Measurements from ENCODE around the gene NEGR1. TPM values are rescaled to one million over a fixed set of nuclear protein-coding genes. Genes with fewer than 3 reads are reported as not detected.

The NEGR1 gene
- total RNA-seq, 1 donor from 2014 or later, result 7.6 TPM

- H3K4me1 Mint-ChIP-seq (ENCODE audit: unreplicated experiment), result peaks cover 3% of the 10 kb centered on the region
- no peak for TF ChIP-seq CTCF (IDR thresholded peaks at IDR 0.05)
Observed at GRCh38 chr1:71362691-71363090, 919.6 kb downstream of the NEGR1 start.

GRCh38 chr1:71362076-71362475 lies 920.3 kb downstream of the NEGR1 start:
- no peak for TF ChIP-seq CTCF (IDR thresholded peaks at IDR 0.05)
- no peak overlapping the region for H3K27ac Mint-ChIP-seq (ENCODE audit: unreplicated experiment)
- peaks cover 9% of the 10 kb centered on the region for H3K9me3 Mint-ChIP-seq (ENCODE audit: unreplicated experiment)
- H3K27me3 Mint-ChIP-seq (ENCODE audit: unreplicated experiment), result peaks cover 3% of the 10 kb centered on the region
- DNase-seq (ENCODE audit: extremely low spot score, unreplicated experiment), result no peak
- H3K4me1 Mint-ChIP-seq (ENCODE audit: unreplicated experiment), result peaks cover 3% of the 10 kb centered on the region
- no peaks in the 10 kb centered on the region for H3K36me3 Mint-ChIP-seq (ENCODE audit: unreplicated experiment)
- no peak overlapping the region for H3K4me3 Mint-ChIP-seq (ENCODE audit: unreplicated experiment)

More at GRCh38 chr1:71362691-71363090, 919.6 kb downstream of the NEGR1 start:
- no peak for DNase-seq (ENCODE audit: extremely low spot score, unreplicated experiment)
- peaks cover 9% of the 10 kb centered on the region for H3K9me3 Mint-ChIP-seq (ENCODE audit: unreplicated experiment)
- peaks cover 3% of the 10 kb centered on the region for H3K27me3 Mint-ChIP-seq (ENCODE audit: unreplicated experiment)
- no peak overlapping the region for H3K4me3 Mint-ChIP-seq (ENCODE audit: unreplicated experiment)
- no peak overlapping the region for H3K27ac Mint-ChIP-seq (ENCODE audit: unreplicated experiment)
- no peaks in the 10 kb centered on the region for H3K36me3 Mint-ChIP-seq (ENCODE audit: unreplicated experiment)

GRCh38 chr1:71357708-71358107 lies 924.6 kb downstream of the NEGR1 start:
- Mint-ChIP-seq H3K9me3 (ENCODE audit: unreplicated experiment) (peaks cover 9% of the 10 kb centered on the region), H3K27ac (ENCODE audit: unreplicated experiment) (no peak overlapping the region), H3K36me3 (ENCODE audit: unreplicated experiment) (no peaks in the 10 kb centered on the region), H3K27me3 (ENCODE audit: unreplicated experiment) (peaks cover 3% of the 10 kb centered on the region), H3K4me3 (ENCODE audit: unreplicated experiment) (no peak overlapping the region), H3K4me1 (ENCODE audit: unreplicated experiment) (no peaks in the 10 kb centered on the region)
- no peak for TF ChIP-seq CTCF (IDR thresholded peaks at IDR 0.05)
- DNase-seq (ENCODE audit: extremely low spot score, unreplicated experiment), result no peak

GRCh38 chr1:71351438-71351837 lies 930.9 kb downstream of the NEGR1 start:
- no peak for TF ChIP-seq CTCF (IDR thresholded peaks at IDR 0.05)

GRCh38 chr1:71350805-71351204 lies 931.5 kb downstream of the NEGR1 start:
- Mint-ChIP-seq H3K27ac (ENCODE audit: unreplicated experiment) (no peak overlapping the region), H3K4me3 (ENCODE audit: unreplicated experiment) (no peak overlapping the region), H3K9me3 (ENCODE audit: unreplicated experiment) (no peaks in the 10 kb centered on the region), H3K27me3 (ENCODE audit: unreplicated experiment) (no peaks in the 10 kb centered on the region), H3K4me1 (ENCODE audit: unreplicated experiment) (peaks cover 3% of the 10 kb centered on the region), H3K36me3 (ENCODE audit: unreplicated experiment) (no peaks in the 10 kb centered on the region)
- DNase-seq (ENCODE audit: extremely low spot score, unreplicated experiment), result no peak
- TF ChIP-seq CTCF (IDR thresholded peaks at IDR 0.05), result no peak

More at GRCh38 chr1:71351438-71351837, 930.9 kb downstream of the NEGR1 start:
- peaks cover 3% of the 10 kb centered on the region for H3K4me1 Mint-ChIP-seq (ENCODE audit: unreplicated experiment)
- DNase-seq (ENCODE audit: extremely low spot score, unreplicated experiment), result no peak
- H3K27me3 Mint-ChIP-seq (ENCODE audit: unreplicated experiment), result no peaks in the 10 kb centered on the region
- no peak overlapping the region for H3K4me3 Mint-ChIP-seq (ENCODE audit: unreplicated experiment)
- H3K27ac Mint-ChIP-seq (ENCODE audit: unreplicated experiment), result no peak overlapping the region
- no peaks in the 10 kb centered on the region for H3K36me3 Mint-ChIP-seq (ENCODE audit: unreplicated experiment)
- H3K9me3 Mint-ChIP-seq (ENCODE audit: unreplicated experiment), result no peaks in the 10 kb centered on the region
